HG03575 (cell line): Measurements from ENCODE around the gene CYYR1.

Source experiments
- ATAC-seq: cut with Tn5 transposase; IDR thresholded peaks from one replicate; pipeline ENCODE4 v1.9.1; 2021; ENCODE audit not compliant: unreplicated experiment, insufficient number of reproducible peaks, low FRiP score; ENCODE audit errors: extremely low read depth

The CYYR1 gene

DNA sequence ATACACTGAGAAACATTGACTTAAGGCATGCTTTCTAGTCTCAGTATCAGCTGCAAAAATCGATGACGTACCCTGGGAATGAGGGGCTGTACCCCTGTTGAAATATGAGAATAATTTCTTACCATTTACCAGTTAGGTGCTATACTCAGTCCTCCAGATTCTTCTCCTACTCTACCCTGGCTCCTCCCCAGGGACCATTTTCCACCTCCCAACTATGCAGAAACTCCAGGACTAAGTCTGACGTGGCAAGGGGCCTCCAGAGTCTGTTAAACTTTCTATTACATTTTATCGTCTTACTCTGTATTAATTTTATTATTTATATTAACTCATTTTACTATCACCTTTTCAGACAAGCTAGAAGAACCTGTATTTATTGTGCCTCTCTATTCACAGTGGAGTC is 124.3 kb downstream of the CYYR1 start:
- ATAC-seq, result no peak

DNA sequence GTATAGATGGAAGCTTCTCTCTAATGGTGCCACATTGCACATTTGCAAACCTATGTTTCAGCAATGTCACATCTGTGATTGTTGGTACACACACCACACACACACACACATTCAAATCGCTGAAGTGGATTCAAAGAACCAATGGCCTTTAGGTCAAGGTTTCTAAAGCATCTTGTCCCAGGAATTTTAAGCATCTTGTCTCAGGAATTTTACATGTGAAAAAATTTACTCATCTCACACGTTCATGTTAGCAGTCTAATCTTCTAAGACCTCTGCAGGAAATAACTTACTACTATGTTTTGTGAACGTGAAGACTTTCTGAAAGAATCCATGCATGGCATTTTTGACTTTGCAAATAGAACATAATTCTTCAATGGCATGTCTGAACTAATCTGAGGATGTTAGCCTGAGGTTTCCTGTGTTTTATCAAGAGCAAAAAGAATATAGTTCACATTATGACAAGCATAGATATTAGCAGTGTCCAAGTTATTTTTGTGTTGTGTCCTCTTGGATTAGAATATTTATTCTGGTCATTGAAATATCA is 125.1 kb downstream of the CYYR1 start:
- no peak for ATAC-seq

DNA sequence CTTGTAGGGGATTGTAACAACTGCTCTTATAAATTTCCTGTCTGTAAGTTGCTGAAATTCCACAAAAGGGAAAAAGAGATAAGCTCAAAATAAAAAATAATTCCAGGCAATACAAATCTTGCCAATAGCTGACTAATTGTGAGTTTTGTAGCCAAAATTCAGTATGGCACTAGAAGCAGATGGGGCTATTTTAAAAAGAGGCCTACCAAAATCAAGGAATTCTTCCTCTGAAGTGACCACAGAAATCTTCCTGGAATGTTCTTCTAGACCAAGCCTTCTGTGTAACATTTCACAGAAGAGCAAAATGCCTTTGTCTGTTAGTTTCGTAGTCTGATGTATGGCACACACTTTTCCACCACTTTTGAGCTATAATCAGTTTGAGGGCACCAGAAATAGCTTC is 127.6 kb downstream of the CYYR1 start:
- no peak for ATAC-seq

DNA sequence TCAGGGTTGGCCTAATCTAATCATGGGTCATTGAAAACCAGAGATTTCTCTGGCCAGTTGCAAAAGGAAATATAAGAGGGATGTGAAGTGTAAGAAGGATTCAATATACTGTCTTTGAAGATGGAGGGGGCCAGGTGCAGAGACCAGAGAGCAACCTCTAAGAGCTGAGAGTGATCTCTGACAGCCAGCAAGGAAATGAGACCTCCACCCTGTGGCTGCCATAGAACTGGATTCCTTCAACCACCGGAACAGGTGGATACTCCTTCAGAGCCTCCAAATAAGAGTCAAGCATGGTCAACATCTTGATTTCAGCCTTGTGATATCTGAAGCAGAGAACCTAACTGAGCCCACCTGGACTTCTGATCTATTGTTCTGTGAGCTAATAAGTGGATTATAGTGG is 128.4 kb downstream of the CYYR1 start:
- ATAC-seq, result no peak

DNA sequence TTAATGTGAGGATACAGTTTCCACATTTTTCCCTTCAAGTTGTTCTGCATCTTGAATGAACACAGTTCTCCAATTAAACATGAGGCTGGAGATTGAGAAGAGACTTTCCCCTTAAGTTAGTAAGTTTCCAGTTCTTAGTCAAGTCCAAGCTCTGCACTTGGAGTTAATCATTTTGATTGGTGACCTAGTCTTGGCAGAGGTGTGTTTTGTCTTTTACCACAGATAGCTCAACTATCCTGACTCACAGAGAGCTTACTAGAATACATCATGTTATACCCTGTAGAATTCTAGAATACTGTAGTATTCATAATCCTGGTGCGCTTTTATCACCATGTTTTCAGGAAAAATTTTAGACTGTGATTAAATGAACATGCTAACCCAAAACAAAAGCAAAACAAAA is 129.2 kb downstream of the CYYR1 start:
- no peak for ATAC-seq

DNA sequence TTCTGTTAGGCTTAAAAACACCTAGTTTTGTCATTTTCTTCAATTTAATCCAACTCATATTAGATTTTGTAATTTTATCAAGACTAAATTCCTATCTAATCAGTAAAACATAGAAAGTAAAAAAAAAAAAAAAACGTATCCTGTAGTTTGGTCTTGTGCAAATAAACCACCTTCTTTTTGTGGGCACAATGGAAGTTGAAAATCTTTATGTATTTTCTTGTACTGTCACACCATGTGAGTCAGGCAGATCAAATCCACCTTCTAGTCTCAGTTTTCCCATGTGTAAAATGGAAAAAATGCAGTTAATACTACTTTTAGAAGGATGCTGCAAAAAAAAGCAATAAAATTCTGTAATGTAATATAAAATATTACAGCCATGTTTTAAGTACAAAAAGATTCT is 129.8 kb downstream of the CYYR1 start:
- ATAC-seq, result no peak

DNA sequence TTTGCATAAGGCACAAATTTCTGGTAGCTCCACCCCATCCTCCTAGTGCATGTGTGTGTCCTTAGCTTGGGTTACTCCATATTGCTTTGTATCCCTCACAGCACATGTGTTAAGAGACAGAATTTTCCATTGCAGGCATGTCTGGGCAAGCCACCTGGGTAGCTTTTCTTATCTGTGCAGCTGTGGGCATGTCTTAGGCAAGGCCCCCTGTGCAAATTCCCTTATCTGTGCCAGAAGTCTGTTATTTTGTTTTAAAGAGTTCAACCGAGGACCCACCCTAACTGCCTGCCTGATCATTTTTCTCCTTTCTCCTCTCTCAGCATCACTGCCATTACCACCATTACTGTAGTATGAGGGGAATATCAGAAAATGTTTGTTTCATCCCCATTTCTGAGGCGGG is 131.9 kb downstream of the CYYR1 start:
- ATAC-seq, result no peak

DNA sequence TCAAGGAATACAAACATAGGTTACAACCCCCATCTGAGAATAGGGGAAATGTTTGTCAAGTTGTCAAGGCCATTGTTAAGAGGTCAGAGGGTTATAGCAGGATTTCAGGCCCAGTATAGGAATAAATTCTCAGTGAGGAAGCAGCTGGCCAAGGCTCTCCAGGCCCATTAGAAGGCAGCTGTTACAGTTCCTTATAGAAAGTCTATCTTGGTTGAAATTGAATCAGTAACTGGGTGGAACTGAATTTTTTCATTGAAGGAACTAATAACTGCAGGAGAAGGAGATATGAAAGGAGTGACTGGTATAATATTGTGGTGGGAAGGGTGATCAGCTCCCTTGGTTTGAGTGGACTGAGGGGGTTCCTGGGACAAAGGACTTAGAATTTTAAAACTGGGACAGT is 134.1 kb downstream of the CYYR1 start:
- ATAC-seq, result no peak

DNA sequence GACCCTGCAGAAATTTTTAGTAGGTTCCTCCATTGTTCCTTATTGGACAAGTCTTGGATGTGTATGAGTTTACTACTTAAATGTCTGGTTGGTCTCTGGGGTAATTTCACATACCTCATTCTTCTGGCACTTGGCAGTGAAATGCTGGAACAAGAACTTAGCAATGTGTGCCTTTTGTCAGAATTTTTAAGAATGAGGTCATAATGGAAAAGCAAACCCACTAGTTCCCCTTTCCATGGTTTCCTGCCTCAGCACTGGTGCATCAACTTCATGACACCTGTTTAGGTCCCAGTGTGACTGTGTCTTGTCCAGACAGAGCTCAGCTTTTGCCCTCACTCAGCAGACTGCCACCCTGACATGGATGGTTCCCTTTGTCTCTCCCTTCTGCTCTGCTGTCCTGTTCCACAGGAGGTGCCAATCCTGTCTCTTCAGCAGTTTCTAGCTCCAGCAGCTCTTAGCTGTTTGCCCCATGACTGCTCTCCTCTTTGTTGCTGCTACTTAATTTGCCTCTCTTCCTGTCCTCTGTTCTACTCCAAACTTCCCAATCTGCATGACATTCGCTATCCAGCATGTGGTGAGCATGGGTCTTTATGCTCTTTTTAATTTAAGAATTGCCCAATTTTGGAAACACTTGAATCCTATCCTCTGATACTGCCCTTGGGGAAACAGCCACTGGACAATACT is 135.6 kb downstream of the CYYR1 start:
- no peak for ATAC-seq

DNA sequence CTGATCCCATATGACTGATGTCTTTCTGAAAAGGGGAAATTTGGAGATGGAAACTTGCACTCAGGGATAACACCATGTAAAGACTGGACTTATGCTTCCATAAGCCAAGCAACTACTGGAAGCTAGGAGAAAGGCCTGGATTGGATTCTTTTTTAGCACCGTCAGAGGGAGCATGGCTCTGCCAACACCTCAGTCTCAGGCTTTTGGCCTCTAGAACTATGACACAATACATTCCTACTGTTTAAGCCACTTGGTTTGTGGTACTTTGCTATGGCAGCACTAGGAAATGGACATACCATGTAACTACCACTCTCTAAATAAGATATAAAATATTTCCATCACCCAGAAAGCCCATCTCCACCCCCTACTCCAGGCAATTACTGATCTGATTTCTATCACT is 139.7 kb downstream of the CYYR1 start:
- no peak for ATAC-seq

DNA sequence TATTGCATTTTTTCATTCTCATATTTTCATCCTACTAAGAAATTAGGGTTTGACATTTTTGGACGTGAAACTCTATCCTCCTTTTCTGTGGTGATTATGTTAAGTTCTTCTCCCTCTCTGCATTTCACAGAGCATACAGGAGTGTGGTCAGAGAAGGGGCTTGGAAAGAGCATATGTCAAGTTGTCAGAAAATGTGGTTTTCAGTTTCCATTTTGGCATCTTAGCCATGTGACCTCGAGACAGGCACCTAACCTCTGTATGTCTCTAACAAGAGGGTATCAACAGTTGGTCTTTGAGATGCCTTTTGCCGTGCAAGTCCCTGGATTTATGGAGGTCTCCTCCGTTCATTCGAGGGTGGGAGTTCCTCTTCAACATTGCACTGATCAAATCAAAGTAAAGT is 140.7 kb downstream of the CYYR1 start:
- ATAC-seq, result no peak

DNA sequence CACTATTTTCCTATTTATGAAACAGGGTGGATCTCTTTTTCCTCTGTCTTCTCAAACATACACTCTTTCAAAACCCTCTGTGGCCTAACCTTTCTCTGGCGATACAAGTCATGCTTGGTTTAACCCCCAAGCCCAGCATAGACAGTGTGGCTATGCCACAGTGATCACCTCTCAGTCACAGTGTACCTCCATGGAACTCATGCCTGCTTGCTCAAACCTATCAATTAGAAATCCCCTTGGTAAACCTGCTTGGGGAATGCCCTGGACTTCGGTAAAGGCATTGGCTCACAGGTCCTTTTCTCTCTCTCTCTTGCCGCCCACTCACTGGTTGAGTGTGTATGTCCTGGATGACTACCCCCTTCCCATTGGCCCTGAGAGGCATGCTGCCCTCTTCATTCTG is 147.5 kb downstream of the CYYR1 start:
- ATAC-seq, result no peak

DNA sequence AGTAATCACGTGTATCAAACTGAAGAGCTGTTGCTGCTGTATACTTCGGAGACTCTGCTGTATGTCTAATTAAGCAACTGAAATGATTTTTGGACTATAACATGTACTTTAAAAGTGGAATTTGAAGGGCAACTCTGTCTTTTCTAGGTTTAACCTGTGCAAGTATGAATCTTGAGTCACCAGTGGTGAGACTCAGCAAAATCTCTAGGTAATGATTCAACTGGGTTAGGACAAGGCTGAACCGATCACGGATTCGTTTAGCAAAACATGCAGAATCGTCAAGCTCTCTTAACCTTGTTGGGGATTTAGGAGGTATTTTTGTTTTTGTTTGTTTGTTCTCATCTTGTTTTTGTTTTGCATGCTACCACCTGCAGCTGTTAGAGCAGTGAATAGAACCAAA is 149.6 kb downstream of the CYYR1 start:
- no peak for ATAC-seq

DNA sequence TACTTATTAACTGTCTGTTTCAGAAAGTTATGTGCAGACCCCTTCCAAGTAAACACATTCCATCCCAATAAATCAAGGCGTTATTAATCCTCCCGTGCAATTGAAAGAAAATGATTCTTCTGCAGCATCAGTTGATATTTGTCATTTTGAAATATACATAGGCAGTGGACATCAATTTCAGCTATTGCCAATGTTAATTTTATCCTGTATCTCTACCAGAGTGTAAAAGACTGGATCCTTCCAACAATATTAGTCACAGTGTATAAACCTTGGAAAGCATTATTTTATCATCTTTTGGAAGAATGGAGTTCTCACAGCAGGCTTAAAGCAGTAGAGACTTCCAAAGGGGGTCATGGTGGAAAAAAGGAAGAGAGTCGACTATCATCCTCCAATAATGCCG is 150.4 kb downstream of the CYYR1 start:
- ATAC-seq, result no peak

DNA sequence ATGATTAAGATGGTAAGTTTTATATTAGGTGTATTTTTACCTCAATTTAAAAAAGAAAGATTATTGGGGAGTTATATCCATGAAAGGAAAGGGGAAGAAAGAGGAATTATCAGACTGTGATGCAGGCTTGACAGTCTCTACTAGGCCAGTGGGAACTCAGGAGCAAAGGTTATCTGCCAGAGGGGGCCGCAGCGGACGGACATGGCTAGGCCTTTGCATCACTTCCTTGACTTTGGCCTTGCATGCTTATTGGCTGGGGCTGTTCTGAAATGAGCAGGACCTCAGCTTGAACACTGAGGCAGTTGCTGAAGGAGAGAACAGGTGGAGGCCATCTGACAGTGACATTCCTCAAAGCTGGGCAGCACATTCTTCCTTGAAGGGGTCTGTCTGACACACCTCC is 150.9 kb downstream of the CYYR1 start:
- ATAC-seq, result no peak

DNA sequence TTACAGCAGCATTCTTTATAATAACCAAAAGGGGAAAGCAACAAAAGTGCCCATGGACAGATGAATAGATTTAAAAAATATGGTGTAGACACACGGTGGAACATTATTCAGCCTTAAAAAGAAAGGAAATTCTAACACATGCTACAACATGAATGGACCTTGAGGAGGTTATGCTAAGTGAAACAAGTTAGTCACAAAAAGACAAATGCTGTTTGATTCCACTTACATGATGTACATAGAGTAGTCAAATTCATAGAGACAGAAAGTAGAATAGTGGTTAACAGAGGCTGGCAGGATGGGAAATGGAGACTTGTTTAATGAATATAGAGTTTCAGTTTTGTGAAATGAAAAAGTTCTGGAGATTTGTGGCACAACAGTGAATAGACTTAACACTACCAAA is 151.4 kb downstream of the CYYR1 start:
- ATAC-seq, result no peak
